OCI-LY1 (cell line): ENCODE measurements around the gene CABS1.

ENCODE experiments used
- H2AFZ ChIP-seq: fragments of 200-600 bp; sonication (generic), shearing (Covaris generic); 2 replicates; pipeline ENCODE4 v1.6.0; 2014; ENCODE audit warnings: antibody characterized with exemption, mild to moderate bottlenecking, low read length
- H3F3A ChIP-seq: fragments of 200-600 bp; sonication (generic), shearing (Covaris generic); 2 replicates; pipeline ENCODE4 v1.6.0; 2014; ENCODE audit warnings: mild to moderate bottlenecking, antibody characterized with exemption, low read length, moderate library complexity; ENCODE audit not compliant: insufficient read depth
- H3K27ac ChIP-seq: fragments of 200-600 bp; sonication (generic); 2 replicates; pipeline ENCODE4 v1.5.1; 2014; ENCODE audit warnings: low read length, mixed run types, mild to moderate bottlenecking, low read depth; ENCODE audit not compliant: poor library complexity, severe bottlenecking
- H3K27me3 ChIP-seq: fragments of 200-600 bp; sonication (generic); 2 replicates; pipeline ENCODE4 v1.6.0; 2014; ENCODE audit warnings: antibody characterized with exemption, mild to moderate bottlenecking, low read length, moderate library complexity; ENCODE audit not compliant: insufficient read depth
- H3K36me3 ChIP-seq: fragments of 200-600 bp; sonication (generic); 2 replicates; pipeline ENCODE4 v1.6.1; 2014; ENCODE audit warnings: mild to moderate bottlenecking, antibody characterized with exemption, low read length, moderate library complexity, mixed read lengths; ENCODE audit not compliant: insufficient read depth
- H3K4me1 ChIP-seq: fragments of 200-600 bp; sonication (generic); 2 replicates; pipeline ENCODE4 v1.5.1; 2014; ENCODE audit warnings: mild to moderate bottlenecking, low read length, moderate library complexity; ENCODE audit not compliant: insufficient read depth, severe bottlenecking
- H3K4me2 ChIP-seq: fragments of 200-600 bp; sonication (generic), shearing (Covaris generic); 2 replicates; pipeline ENCODE4 v1.6.1; 2014; ENCODE audit warnings: low read length
- H3K4me3 ChIP-seq: fragments of 200-600 bp; sonication (generic); 2 replicates; pipeline ENCODE4 v1.5.1; 2014; ENCODE audit warnings: low read length, low read depth, mild to moderate bottlenecking, mixed read lengths; ENCODE audit not compliant: poor library complexity, severe bottlenecking
- H3K79me2 ChIP-seq: fragments of 200-600 bp; shearing (Covaris generic); 2 replicates; pipeline ENCODE4 v1.6.1; 2016; ENCODE audit warnings: mixed run types, low read length, mixed read lengths; ENCODE audit not compliant: insufficient read depth
- H3K9ac ChIP-seq: fragments of 200-600 bp; sonication (generic), shearing (Covaris generic); 2 replicates; pipeline ENCODE4 v1.6.1; 2014; ENCODE audit warnings: mild to moderate bottlenecking, low read length, mixed read lengths
- H3K9me2 ChIP-seq: fragments of 200-600 bp; sonication (generic), shearing (Covaris generic); 2 replicates; pipeline ENCODE4 v1.6.1; 2014; ENCODE audit warnings: low read depth, mild to moderate bottlenecking, low read length, mixed read lengths
- H3K9me3 ChIP-seq: fragments of 200-600 bp; shearing (Covaris generic); 2 replicates; pipeline ENCODE4 v1.6.1; 2014; ENCODE audit warnings: low read length, mixed read lengths
- H4K20me1 ChIP-seq: fragments of 200-600 bp; sonication (generic), shearing (Covaris generic); 2 replicates; pipeline ENCODE4 v1.6.0; 2016; ENCODE audit warnings: mild to moderate bottlenecking, low read length; ENCODE audit not compliant: insufficient read depth
- CTCF ChIP-seq: fragments of 200-600 bp; sonication (generic), shearing (Covaris generic); IDR thresholded peaks from 2 replicates; pipeline ENCODE4 v1.5.1; 2017; ENCODE audit warnings: mild to moderate bottlenecking, antibody characterized with exemption, low read length, moderate library complexity, mixed read lengths
- EZH2 ChIP-seq: fragments of 200-600 bp; sonication (generic), shearing (Covaris generic); IDR thresholded peaks from 2 replicates; pipeline ENCODE4 v1.8.0; 2017; ENCODE audit warnings: borderline replicate concordance, mixed run types, mild to moderate bottlenecking, antibody characterized with exemption, low read length, moderate library complexity, mixed read lengths

The CABS1 gene

GRCh38 chr4:70356185-70356584 is 21.4 kb downstream of the CABS1 start:
- H3K4me1 ChIP-seq = no peaks in the 10 kb centered on the region
- H3F3A ChIP-seq = no peaks in the 10 kb centered on the region
- H2AFZ ChIP-seq = no peak overlapping the region
- no peak overlapping the region for H3K4me2 ChIP-seq
- H3K79me2 ChIP-seq = no peaks in the 10 kb centered on the region
- H3K27ac ChIP-seq = no peak overlapping the region
- no peak overlapping the region for H3K4me3 ChIP-seq
- H3K27me3 ChIP-seq = no peaks in the 10 kb centered on the region
- no peaks in the 10 kb centered on the region for H3K36me3 ChIP-seq
- H3K9me3 ChIP-seq = no peaks in the 10 kb centered on the region
- no peaks in the 10 kb centered on the region for H4K20me1 ChIP-seq
- no peak overlapping the region for H3K9ac ChIP-seq
- no peaks in the 10 kb centered on the region for H3K9me2 ChIP-seq
- no peak for TF ChIP-seq CTCF
- no peak for TF ChIP-seq EZH2

DNA sequence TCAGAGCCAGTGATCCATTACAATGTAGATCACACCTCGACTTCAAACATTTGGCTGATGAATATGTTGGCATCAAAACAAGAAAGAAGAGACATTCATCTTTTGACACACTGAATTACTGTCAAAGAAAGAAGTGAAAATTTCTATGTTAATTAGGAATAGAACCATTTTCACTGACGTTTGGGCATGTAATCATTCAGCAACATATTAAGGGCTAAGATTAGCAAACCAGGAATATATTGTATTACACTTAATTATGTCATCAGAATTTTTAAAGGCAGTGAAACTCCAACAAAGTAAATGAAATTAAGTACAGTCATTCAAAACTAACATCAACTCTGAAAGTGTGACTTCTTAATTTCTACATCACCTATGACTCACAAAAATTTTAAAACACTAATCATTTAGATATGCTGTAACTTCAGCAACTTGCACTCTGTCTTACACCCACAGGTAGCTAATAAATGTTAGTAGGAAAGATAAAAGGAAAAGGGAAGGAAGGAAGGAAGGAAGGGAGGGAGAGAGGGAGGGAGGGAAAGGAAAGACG is 24.4 kb downstream of the CABS1 start:
- H3K4me1 ChIP-seq = peaks cover 5% of the 10 kb centered on the region
- H3K9ac ChIP-seq = no peak overlapping the region
- no peaks in the 10 kb centered on the region for H3K27me3 ChIP-seq
- TF ChIP-seq CTCF (no peak), EZH2 (no peak)
- no peaks in the 10 kb centered on the region for H3K79me2 ChIP-seq
- no peak overlapping the region for H3K27ac ChIP-seq
- no peaks in the 10 kb centered on the region for H4K20me1 ChIP-seq
- H2AFZ ChIP-seq = no peak overlapping the region
- no peaks in the 10 kb centered on the region for H3K36me3 ChIP-seq
- no peak overlapping the region for H3K4me3 ChIP-seq
- no peak overlapping the region for H3K4me2 ChIP-seq
- no peaks in the 10 kb centered on the region for H3F3A ChIP-seq
- H3K9me2 ChIP-seq = no peaks in the 10 kb centered on the region
- no peaks in the 10 kb centered on the region for H3K9me3 ChIP-seq

DNA sequence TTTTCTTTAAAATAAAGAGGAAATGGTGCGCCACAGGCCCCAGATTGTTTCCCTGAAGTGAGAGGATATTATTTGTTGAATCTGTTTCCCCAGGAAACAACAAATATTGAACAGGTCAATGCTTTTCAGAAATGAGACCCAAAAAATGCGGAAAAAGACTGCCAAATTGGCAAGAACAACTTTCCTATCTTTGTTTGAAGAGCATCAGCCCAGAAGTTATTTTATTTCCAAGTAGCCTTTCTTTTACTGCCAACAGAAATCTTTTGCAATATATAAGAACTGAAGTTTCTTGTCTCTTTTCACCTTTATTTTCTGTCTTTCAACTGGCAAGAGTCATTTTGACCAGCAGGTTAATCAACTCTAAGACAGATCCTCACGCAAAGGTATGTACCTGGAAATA is 25.7 kb downstream of the CABS1 start, which contains the start of gene SMR3A:
SMR3A (plus strand) TSS at position 301 of the 400 bp plus-strand sequence. CDS start 1,356 bp downstream, outside the sequence.
- Histone ChIP-seq H3F3A (no peaks in the 10 kb centered on the region), H3K9me2 (no peaks in the 10 kb centered on the region), H3K4me3 (no peak within 1 kb of the TSS), H4K20me1 (no peaks in the 10 kb centered on the region), H3K4me2 (no peak within 1 kb of the TSS), H3K36me3 (no peaks in the 10 kb centered on the region), H3K9ac (no peak within 1 kb of the TSS), H3K79me2 (no peaks in the 10 kb centered on the region), H3K4me1 (peaks cover 7% of the 10 kb centered on the region), H3K27me3 (no peaks in the 10 kb centered on the region), H3K27ac (no peak within 1 kb of the TSS), H3K9me3 (no peaks in the 10 kb centered on the region), H2AFZ (peak within 1 kb of the TSS; percentile 68; the same call in 1 of the 2 replicates)
- TF ChIP-seq EZH2 (no peak), CTCF (no peak)
